HG03103 (cell line): Measurements from ENCODE around the gene NFIB.

Experiments
- ATAC-seq: cut with Tn5 transposase; IDR thresholded peaks from one replicate; pipeline ENCODE4 v1.9.1; 2021; ENCODE audit warnings: low read depth; ENCODE audit not compliant: unreplicated experiment

NFIB gene

DNA sequence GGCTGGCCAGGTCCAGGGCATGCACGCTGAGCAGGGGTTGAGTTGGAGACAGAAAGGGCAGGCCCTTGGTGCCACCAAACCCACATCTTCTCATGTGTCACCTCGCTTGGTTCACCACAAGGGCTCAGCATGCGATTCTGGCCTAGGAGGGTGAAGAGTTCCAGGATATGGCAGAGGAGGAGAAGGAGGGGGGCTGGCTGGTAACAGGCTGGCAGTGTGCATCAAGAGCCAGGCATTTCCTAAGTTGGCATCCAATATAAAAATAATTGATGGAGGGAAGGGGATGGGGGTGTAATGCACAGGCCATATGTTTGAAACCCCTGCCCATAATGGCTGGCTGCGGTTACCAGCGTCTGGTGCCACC, 255.6 kb downstream of the NFIB start:
- ATAC-seq = no peak

GRCh38 chr9:14057368-14058324, 256.3 kb downstream of the NFIB start:
- no peak for ATAC-seq

DNA sequence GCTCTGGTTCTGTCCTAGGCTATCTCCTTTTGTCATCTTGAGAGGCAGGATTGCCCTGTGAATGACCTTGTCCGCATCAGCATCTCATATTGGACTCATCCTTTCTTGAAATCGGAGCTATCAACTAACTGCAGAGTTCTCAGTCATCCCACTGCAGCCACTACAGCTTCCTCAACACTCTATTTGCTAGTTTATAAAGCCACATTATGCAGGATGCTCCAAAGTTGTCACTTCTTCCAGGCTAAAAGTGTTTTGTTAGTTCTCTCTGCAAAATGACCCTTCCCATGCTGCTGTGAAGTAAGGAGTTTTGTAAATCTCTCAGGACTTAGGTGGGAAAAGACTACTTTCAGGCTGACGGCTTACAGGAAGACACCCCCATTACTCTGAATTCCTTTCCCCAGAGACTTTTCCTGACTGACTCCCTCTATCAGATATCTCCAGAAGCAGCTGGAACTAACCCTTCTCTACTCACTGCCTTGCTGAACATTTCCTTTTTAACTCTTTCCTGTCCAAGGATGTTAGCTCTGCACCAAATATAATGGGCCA, 257.6 kb downstream of the NFIB start:
- ATAC-seq = no peak

DNA sequence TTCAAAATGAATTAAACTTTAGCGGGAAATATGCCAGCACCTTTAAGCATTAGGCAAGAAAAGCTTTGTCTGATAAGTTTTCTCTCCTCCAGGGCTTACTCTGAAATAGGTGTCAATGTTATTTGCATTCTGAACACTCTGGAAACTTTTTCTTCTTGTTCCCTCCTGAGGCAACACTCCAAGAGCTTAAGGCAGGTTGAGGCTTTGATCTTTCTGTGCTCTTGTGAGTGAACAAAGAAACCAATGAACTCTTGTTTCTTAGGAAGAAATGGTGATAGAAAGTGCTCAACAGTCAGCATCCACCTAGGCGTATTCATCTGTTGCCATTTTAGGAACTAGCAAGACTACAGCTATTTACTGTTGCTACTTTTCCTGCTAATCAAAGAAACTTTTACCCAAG, 259.8 kb downstream of the NFIB start:
- ATAC-seq = no peak

- no peak for ATAC-seq
Measured at GRCh38 chr9:14052359-14052758, 261.6 kb downstream of the NFIB start.

- no peak for ATAC-seq
Measured at GRCh38 chr9:14051419-14051818, 262.5 kb downstream of the NFIB start.

GRCh38 chr9:14043483-14043882, 270.5 kb downstream of the NFIB start:
- ATAC-seq = no peak

- no peak for ATAC-seq
Measured at GRCh38 chr9:14037331-14037730, 276.6 kb downstream of the NFIB start.

DNA sequence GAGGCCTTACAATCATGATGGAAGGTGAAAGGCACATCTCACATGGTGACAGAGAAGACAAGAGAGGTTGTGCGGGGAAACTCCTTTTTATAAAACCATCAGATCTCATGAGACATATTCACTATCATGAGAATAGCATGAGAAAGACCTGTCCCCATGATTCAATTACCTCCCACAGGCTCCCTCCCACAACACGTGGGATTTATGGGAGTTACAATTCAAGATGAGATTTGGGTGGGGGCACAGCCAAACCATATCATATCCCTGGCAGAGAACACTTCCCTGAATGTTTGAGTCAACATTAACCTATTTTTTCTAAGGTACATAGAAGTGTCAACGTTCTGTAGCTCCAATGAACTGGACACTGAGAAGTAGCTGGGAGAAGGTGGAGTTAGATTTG, 280.9 kb downstream of the NFIB start:
- ATAC-seq = no peak
